Middle frontal gyrus (tissue), 1 donor: ENCODE results near the gene MED27.
A peak's percentile ranks its signal among the peaks of the same experiment; 100 is the strongest.
"Not testable (repeated sequence)": the region's sequence is repeated elsewhere in the genome, so short reads cannot be mapped to it uniquely, and the experiment has no call there.

Source experiments
- DNase-seq: peaks from one replicate; pipeline ENCODE4 v3.0.0-alpha.2; 2015; ENCODE audit warnings: low spot score; ENCODE audit errors: extremely low spot score

Gene MED27

GRCh38 chr9:132077881-132078698 is 1.6 kb downstream of the MED27 start:
- DNase-seq, result no peak

- DNase-seq, result no peak
Observed at GRCh38 chr9:132075853-132076252, 3.8 kb downstream of the MED27 start.

- DNase-seq, result no peak
Observed at GRCh38 chr9:132074736-132075135, 4.9 kb downstream of the MED27 start.

GRCh38 chr9:132071847-132072507 is 7.7 kb downstream of the MED27 start:
- DNase-seq, result no peak

- DNase-seq, result no peak
Observed at GRCh38 chr9:132069046-132069898, 10.4 kb downstream of the MED27 start.

- peak; percentile 57 for DNase-seq
Observed at GRCh38 chr9:132068605-132069004, 11.1 kb downstream of the MED27 start.

GRCh38 chr9:132066511-132066910 is 13.2 kb downstream of the MED27 start:
- no peak for DNase-seq

- DNase-seq, result no peak
Observed at GRCh38 chr9:132066057-132066456, 13.6 kb downstream of the MED27 start.

GRCh38 chr9:132063281-132063680 is 16.4 kb downstream of the MED27 start:
- DNase-seq, result no peak

GRCh38 chr9:132062806-132063205 is 16.9 kb downstream of the MED27 start:
- no peak for DNase-seq

GRCh38 chr9:132061526-132061925 is 18.1 kb downstream of the MED27 start:
- no peak for DNase-seq

GRCh38 chr9:132059361-132059760 is 20.3 kb downstream of the MED27 start:
- DNase-seq, result no peak

GRCh38 chr9:132058226-132058625 is 21.4 kb downstream of the MED27 start:
- DNase-seq, result not testable (repeated sequence)

- DNase-seq, result no peak
Observed at GRCh38 chr9:132056717-132057560, 22.7 kb downstream of the MED27 start.

GRCh38 chr9:132055756-132056155 is 23.9 kb downstream of the MED27 start:
- DNase-seq, result no peak

- no peak for DNase-seq
Observed at GRCh38 chr9:132054024-132054423, 25.6 kb downstream of the MED27 start.

GRCh38 chr9:132049900-132050299 is 29.8 kb downstream of the MED27 start:
- DNase-seq, result no peak

GRCh38 chr9:132049323-132049882 is 30.3 kb downstream of the MED27 start:
- DNase-seq, result no peak

- DNase-seq, result no peak
Observed at GRCh38 chr9:132048201-132048600, 31.5 kb downstream of the MED27 start.

- DNase-seq, result no peak
Observed at GRCh38 chr9:132046456-132046855, 33.2 kb downstream of the MED27 start.
